Loucy (cell line): ENCODE data around the gene SHROOM3.

Source experiments
- H2AFZ ChIP-seq: fragments of 200-600 bp; sonication (generic); 2 replicates; pipeline ENCODE4 v1.6.0; 2016; ENCODE audit warnings: antibody characterized with exemption, mild to moderate bottlenecking, low read length, moderate library complexity
- H3F3A ChIP-seq: fragments of 200-600 bp; 2 replicates; pipeline ENCODE4 v1.6.0; 2016; ENCODE audit warnings: antibody characterized with exemption, low read depth, mild to moderate bottlenecking
- H3K27me3 ChIP-seq: fragments of 200-600 bp; sonication (generic); 2 replicates; pipeline ENCODE4 v1.6.1; 2014; ENCODE audit warnings: low read length, mild to moderate bottlenecking; ENCODE audit not compliant: insufficient read depth, poor library complexity, severe bottlenecking
- H3K36me3 ChIP-seq: fragments of 200-600 bp; sonication (generic); 2 replicates; pipeline ENCODE4 v1.6.1; 2016; ENCODE audit warnings: low read length; ENCODE audit not compliant: insufficient read depth
- H3K4me1 ChIP-seq: fragments of 200-600 bp; sonication (generic); 2 replicates; pipeline ENCODE4 v1.5.1; 2014; ENCODE audit warnings: low read length, mild to moderate bottlenecking; ENCODE audit not compliant: insufficient read depth, poor library complexity, severe bottlenecking
- H3K4me2 ChIP-seq: fragments of 200-600 bp; sonication (generic); 2 replicates; pipeline ENCODE4 v1.6.0; 2014; ENCODE audit warnings: antibody characterized with exemption, low read length, low read depth, mild to moderate bottlenecking; ENCODE audit not compliant: poor library complexity, severe bottlenecking
- H3K4me3 ChIP-seq: fragments of 200-600 bp; sonication (generic); 2 replicates; pipeline ENCODE4 v1.5.1; 2014; ENCODE audit warnings: low read length, mild to moderate bottlenecking, mixed read lengths; ENCODE audit not compliant: poor library complexity, severe bottlenecking
- H3K79me2 ChIP-seq: fragments of 200-600 bp; sonication (generic); 2 replicates; pipeline ENCODE4 v1.6.1; 2014; ENCODE audit warnings: low read length; ENCODE audit not compliant: insufficient read depth
- H3K9ac ChIP-seq: fragments of 200-600 bp; sonication (generic); 2 replicates; pipeline ENCODE4 v1.6.0; 2014; ENCODE audit warnings: mild to moderate bottlenecking, low read depth, low read length, moderate library complexity; ENCODE audit not compliant: poor library complexity, severe bottlenecking
- H3K9me2 ChIP-seq: fragments of 200-600 bp; sonication (generic); replicated peaks from 2 replicates; pipeline ENCODE4 v1.6.1; 2016; ENCODE audit warnings: low read depth, low read length, mixed read lengths
- H3K9me3 ChIP-seq: fragments of 200-600 bp; sonication (generic); 2 replicates; pipeline ENCODE4 v1.6.1; 2014; ENCODE audit warnings: mild to moderate bottlenecking, antibody characterized with exemption, low read length, low read depth; ENCODE audit not compliant: insufficient read depth
- H4K20me1 ChIP-seq: fragments of 200-600 bp; sonication (generic); 2 replicates; pipeline ENCODE4 v1.6.0; 2014; ENCODE audit warnings: antibody characterized with exemption, low read length, mild to moderate bottlenecking; ENCODE audit not compliant: insufficient read depth, poor library complexity, severe bottlenecking
- CTCF ChIP-seq: fragments of 200-600 bp; sonication (generic); conservative IDR thresholded peaks from 2 replicates; pipeline ENCODE4 v1.5.1; 2014; ENCODE audit warnings: mild to moderate bottlenecking, antibody characterized with exemption, low read length
- EZH2phosphoT487 ChIP-seq: fragments of 200-600 bp; IDR thresholded peaks from 2 replicates; pipeline ENCODE4 v1.6.1; 2018; ENCODE audit warnings: antibody characterized with exemption, mild to moderate bottlenecking, moderate library complexity, borderline replicate concordance

Gene SHROOM3

DNA sequence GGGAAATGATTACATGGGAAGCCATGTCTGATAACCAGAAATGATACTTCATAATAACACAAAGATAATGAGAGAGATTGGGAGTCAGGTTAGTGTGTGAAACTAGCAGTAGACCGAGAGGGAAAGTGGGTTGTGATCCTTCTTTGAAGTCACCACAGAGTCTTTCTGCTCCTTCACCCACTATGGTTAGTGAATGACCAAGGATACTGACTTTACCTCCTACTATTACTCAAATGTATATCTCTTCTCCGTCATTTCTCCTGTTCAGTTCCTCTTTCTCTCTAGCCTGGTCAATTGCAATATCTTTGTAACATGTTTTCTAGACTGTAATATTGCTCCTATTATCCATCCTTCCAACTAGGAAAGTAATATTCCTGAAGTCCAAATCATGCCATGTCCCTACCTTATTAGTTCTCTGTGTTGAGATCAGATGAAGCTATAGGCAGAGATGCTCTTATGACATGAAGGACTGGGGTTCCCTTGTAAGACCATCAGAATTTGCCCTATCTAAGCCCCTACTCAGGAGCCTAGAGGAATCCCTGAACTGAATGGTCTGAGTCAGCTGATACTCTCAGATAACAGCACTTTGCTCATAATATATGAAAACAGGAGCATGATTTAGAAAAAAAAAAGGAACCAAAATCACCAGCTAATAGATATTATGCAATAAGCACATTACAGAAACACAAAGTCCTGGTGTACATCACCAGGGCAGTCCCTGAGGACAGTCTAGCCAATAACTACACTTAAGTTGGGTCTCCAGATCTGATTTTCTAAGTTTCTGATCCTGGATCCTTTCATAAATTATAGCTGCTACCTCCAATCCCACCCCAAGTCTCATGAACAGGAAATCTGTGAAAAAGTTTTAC is 81.2 kb downstream of the SHROOM3 start:
- Histone ChIP-seq H3K9ac (no peak overlapping the region), H3K4me1 (peaks cover 24% of the 10 kb centered on the region), H3K27me3 (no peaks in the 10 kb centered on the region), H2AFZ (no peak overlapping the region), H3F3A (0 out of 2 replicates have a peak, but pooled peaks cover 9% of the 10 kb centered on the region), H3K9me2 (no peaks in the 10 kb centered on the region), H3K36me3 (no peaks in the 10 kb centered on the region), H3K9me3 (peaks cover 5% of the 10 kb centered on the region; the same call in 1 of the 2 replicates), H3K4me3 (no peak overlapping the region), H3K4me2 (no peak overlapping the region), H4K20me1 (no peaks in the 10 kb centered on the region), H3K79me2 (no peaks in the 10 kb centered on the region)
- TF ChIP-seq EZH2phosphoT487 (no peak), CTCF (no peak)

GRCh38 chr4:76518241-76518640 is 83.2 kb downstream of the SHROOM3 start:
- H3K4me3 ChIP-seq, result peak overlapping the region; percentile 22
- H3K27me3 ChIP-seq, result no peaks in the 10 kb centered on the region
- H3K9me2 ChIP-seq, result no peaks in the 10 kb centered on the region
- H3K9me3 ChIP-seq, result peaks cover 5% of the 10 kb centered on the region; the same call in 1 of the 2 replicates
- peaks cover 24% of the 10 kb centered on the region for H3K4me1 ChIP-seq
- no peak overlapping the region for H2AFZ ChIP-seq
- no peaks in the 10 kb centered on the region for H3K36me3 ChIP-seq
- H3K4me2 ChIP-seq, result peak overlapping the region; percentile 26
- H3K9ac ChIP-seq, result peak overlapping the region; percentile 36
- H4K20me1 ChIP-seq, result no peaks in the 10 kb centered on the region
- H3F3A ChIP-seq, result 0 out of 2 replicates have a peak, but pooled peaks cover 9% of the 10 kb centered on the region
- TF ChIP-seq CTCF (no peak), EZH2phosphoT487 (no peak)
- no peaks in the 10 kb centered on the region for H3K79me2 ChIP-seq

DNA sequence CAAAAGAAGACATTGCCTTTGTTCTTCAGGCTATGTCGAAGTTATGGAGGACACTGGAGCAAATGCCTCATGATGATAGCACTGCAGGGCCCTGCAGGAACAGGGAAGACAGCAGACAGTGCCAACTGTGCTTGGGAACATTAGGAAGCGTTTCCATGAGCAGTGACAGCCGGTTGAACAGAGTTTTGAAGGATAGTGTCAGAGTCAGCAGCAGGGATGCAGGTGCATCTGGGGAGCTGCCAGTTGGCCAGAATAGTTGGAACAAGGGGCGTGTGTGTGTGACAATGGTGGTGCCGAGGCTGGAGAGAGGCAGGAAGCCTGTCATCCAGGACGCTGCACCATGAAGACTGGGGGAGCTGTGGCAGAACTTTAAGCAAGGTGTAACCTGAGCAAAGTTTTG is 88.6 kb downstream of the SHROOM3 start:
- no peak overlapping the region for H3K9ac ChIP-seq
- H3F3A ChIP-seq, result no peaks in the 10 kb centered on the region
- H3K4me2 ChIP-seq, result no peak overlapping the region
- H3K4me1 ChIP-seq, result peaks cover 17% of the 10 kb centered on the region
- no peaks in the 10 kb centered on the region for H4K20me1 ChIP-seq
- H3K27me3 ChIP-seq, result no peaks in the 10 kb centered on the region
- no peaks in the 10 kb centered on the region for H3K79me2 ChIP-seq
- no peak overlapping the region for H2AFZ ChIP-seq
- no peaks in the 10 kb centered on the region for H3K9me3 ChIP-seq
- no peak overlapping the region for H3K4me3 ChIP-seq
- TF ChIP-seq CTCF, result no peak
- TF ChIP-seq EZH2phosphoT487, result no peak
- H3K36me3 ChIP-seq, result no peaks in the 10 kb centered on the region
- no peaks in the 10 kb centered on the region for H3K9me2 ChIP-seq
